ENCODE data around the gene CWC22. TPM values are rescaled to one million over a fixed set of nuclear protein-coding genes. Genes with fewer than 3 reads are reported as not detected.

Gene CWC22
- total and polyA plus RNA-seq, 2 of the 13 experiments (the other 11 are each of a cell fraction or from before 2014, with no cell fraction given) = 5.7 to 29.2 TPM

- peak; percentile 63; the same call in 1 of the 2 replicates for TF ChIP-seq ZBTB25 (CRISPR knock-in tag; IDR thresholded peaks at IDR 0.05)
- TF ChIP-seq XRCC5 (optimal IDR thresholded peaks at IDR 0.05; ENCODE audit: low read length) = no peak
- no peak for TF ChIP-seq ZNF841 (CRISPR knock-in tag; IDR thresholded peaks at IDR 0.05; ENCODE audit: borderline replicate concordance)
- TF ChIP-seq ESRRA (CRISPR knock-in tag; IDR thresholded peaks at IDR 0.05; ENCODE audit: low read depth) = no peak
- TF ChIP-seq FOXP4 (CRISPR knock-in tag; IDR thresholded peaks at IDR 0.05) = peak; percentile 82
- TF ChIP-seq CEBPG (CRISPR knock-in tag; IDR thresholded peaks at IDR 0.05) = peak; percentile 86
- TF ChIP-seq ZNF580 (CRISPR knock-in tag; IDR thresholded peaks at IDR 0.05; ENCODE audit: borderline replicate concordance, low read depth) = no peak
- TF ChIP-seq PRDM10 (CRISPR knock-in tag; IDR thresholded peaks at IDR 0.05; ENCODE audit: low read depth) = no peak
- TF ChIP-seq ZMAT5 (CRISPR knock-in tag; IDR thresholded peaks at IDR 0.05; ENCODE audit: borderline replicate concordance, low read depth) = no peak
- TF ChIP-seq PITX1 (CRISPR knock-in tag; IDR thresholded peaks at IDR 0.05) = no peak
- TF ChIP-seq ZNF784 (CRISPR knock-in tag; IDR thresholded peaks at IDR 0.05; ENCODE audit: borderline replicate concordance) = no peak
- TF ChIP-seq GABPA (IDR thresholded peaks at IDR 0.05; ENCODE audit: low read depth, low read length) = no peak
- TF ChIP-seq GABPA (CRISPR knock-in tag; IDR thresholded peaks at IDR 0.05; ENCODE audit: low read depth) = 0 out of 2 replicates have a peak, but pooled peaks have one; percentile 23
- no peak for TF ChIP-seq NFRKB (IDR thresholded peaks at IDR 0.05)
- TF ChIP-seq PAXIP1 (CRISPR knock-in tag; conservative IDR thresholded peaks at IDR 0.05) = peak; percentile 69
- TF ChIP-seq ZNF17 (CRISPR knock-in tag; IDR thresholded peaks at IDR 0.05) = no peak
- TF ChIP-seq ZNF589 (CRISPR knock-in tag; conservative IDR thresholded peaks at IDR 0.05) = no peak
- TF ChIP-seq FOXK1 (CRISPR knock-in tag; IDR thresholded peaks at IDR 0.05; ENCODE audit: borderline replicate concordance, low read depth) = peak; percentile 51; the same call in 1 of the 2 replicates
- no peak for TF ChIP-seq ZNF616 (CRISPR knock-in tag; IDR thresholded peaks at IDR 0.05; ENCODE audit: low read depth)
Observed at GRCh38 chr2:179954026-179954425, 53.1 kb downstream of the CWC22 start (continued).
